Upper lobe of right lung (tissue), 1 donor: ENCODE data around the gene CCNL1. TPM values are rescaled to one million over a fixed set of nuclear protein-coding genes. Genes with fewer than 3 reads are reported as not detected.

ENCODE experiments used
- ATAC-seq: fragments of 200-7000 bp; cut with Tn5 transposase; one replicate; pipeline ENCODE4 v1.9.1; 2020; ENCODE audit warnings: mild to moderate bottlenecking, moderate library complexity
- DNase-seq: peaks from one replicate; pipeline ENCODE4 v3.0.0-alpha.2; 2020
- H3K27ac ChIP-seq: fragments of 200-600 bp; one replicate; pipeline ENCODE4 v1.8.0; 2022
- H3K27me3 ChIP-seq: fragments of 200-600 bp; one replicate; pipeline ENCODE4 v1.8.0; 2022; ENCODE audit warnings: mild to moderate bottlenecking
- H3K36me3 ChIP-seq: fragments of 200-600 bp; one replicate; pipeline ENCODE4 v1.8.0; 2022
- H3K4me1 ChIP-seq: fragments of 200-600 bp; one replicate; pipeline ENCODE4 v1.8.0; 2022
- H3K4me3 ChIP-seq: fragments of 200-600 bp; one replicate; pipeline ENCODE4 v1.8.0; 2022; ENCODE audit warnings: mild to moderate bottlenecking
- H3K9me3 ChIP-seq: fragments of 200-600 bp; one replicate; pipeline ENCODE4 v1.8.0; 2022
- intact Hi-C: fragments of 100-400 bp; cut with DNase I; formaldehyde crosslinking; loops from one replicate; pipeline ENCODE4 v1.11.0; 2022
- long read RNA-seq: library from polyadenylated mRNA; unstranded; transcript quantifications from one replicate; pipeline ENCODE4 v2.0.0, GENCODE V29; 2021
- total RNA-seq: library from RNA; stranded (reverse); fragmentation: NEBNext Ultra II Directional; extraction: Animal tissue kit (Norgen Biotek cat#: 25700); gene quantifications from one replicate; pipeline ENCODE4 v1.2.1, GENCODE V29; 2021
- TF ChIP-seq, protein P1 (sequence below): fragments of 200-600 bp; IDR thresholded peaks from one replicate; pipeline ENCODE4 v1.8.0; 2022; ENCODE audit warnings: antibody characterized with exemption
- donor health status: DM: no; HTN: yes; CAD: no; lungs with severe emphysema.

The CCNL1 gene
- total RNA-seq, result 140 TPM
- long read RNA-seq, full-length matches to known transcripts, result 23 of 107 reads
- long read RNA-seq, partial matches to known transcripts, result 9 of 107 reads
- long read RNA-seq, other reads (novel, unspliced or antisense), result 75 of 107 reads

DNA sequence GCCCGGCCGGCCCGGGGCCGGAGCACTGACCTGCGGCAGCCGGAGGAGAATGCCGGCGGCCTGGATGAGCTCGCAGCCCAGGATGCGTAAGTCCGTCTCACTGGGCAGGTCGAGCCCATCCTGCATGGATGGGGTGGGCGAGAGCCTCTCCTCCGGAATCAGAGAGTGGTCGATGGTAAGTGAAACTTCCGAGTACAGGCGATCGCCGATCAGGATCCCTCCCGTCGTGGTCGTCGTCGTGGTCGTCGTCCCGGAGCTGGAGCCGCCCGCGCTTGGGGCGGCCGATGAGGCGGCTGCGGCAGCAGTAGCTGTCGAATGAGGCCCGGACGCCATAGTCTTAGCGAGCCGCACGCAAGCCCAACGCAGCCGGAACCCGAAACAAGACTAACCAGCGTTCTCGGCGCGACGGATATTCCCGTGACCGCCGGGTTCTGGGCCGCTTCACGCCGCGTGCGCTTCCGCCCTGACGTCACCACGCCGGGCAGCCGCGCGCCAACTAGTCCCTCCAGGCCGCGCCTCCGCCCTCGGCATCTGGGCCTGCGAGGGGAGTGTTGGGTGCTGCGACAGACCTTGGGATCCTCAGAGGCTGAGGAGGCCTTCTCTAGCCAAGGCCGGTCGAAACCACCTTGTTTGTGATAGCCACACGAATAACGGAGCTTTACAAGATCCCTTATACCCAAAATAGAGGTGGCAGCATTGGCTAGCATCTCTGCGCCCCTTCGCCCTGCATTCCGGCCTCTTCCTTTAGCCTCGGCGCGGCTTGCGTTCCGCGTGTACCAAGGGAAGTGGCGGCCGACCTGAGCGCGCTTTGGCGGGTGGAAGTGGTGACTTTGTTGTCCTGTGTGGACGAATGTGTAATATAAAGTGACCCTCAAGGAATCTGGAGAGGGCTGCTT lies at the start of gene CCNL1:
CCNL1 (minus strand) TSS at position 386 of the 896 bp plus-strand sequence; CDS start at position 333, 53 bp downstream.
- ATAC-seq (peak; percentile 95), DNase-seq (peak; percentile 99)
- Histone ChIP-seq H3K36me3 (peaks cover 38% of the 10 kb centered on the region), H3K27ac (peak within 1 kb of the TSS; percentile 100), H3K9me3 (no peaks in the 10 kb centered on the region), H3K4me3 (peak within 1 kb of the TSS; percentile 94), H3K4me1 (peaks cover 49% of the 10 kb centered on the region), H3K27me3 (no peaks in the 10 kb centered on the region)
- intact Hi-C loops, result no loop called here
- TF ChIP-seq, protein P1, sequence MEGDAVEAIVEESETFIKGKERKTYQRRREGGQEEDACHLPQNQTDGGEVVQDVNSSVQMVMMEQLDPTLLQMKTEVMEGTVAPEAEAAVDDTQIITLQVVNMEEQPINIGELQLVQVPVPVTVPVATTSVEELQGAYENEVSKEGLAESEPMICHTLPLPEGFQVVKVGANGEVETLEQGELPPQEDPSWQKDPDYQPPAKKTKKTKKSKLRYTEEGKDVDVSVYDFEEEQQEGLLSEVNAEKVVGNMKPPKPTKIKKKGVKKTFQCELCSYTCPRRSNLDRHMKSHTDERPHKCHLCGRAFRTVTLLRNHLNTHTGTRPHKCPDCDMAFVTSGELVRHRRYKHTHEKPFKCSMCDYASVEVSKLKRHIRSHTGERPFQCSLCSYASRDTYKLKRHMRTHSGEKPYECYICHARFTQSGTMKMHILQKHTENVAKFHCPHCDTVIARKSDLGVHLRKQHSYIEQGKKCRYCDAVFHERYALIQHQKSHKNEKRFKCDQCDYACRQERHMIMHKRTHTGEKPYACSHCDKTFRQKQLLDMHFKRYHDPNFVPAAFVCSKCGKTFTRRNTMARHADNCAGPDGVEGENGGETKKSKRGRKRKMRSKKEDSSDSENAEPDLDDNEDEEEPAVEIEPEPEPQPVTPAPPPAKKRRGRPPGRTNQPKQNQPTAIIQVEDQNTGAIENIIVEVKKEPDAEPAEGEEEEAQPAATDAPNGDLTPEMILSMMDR, result no peak

DNA sequence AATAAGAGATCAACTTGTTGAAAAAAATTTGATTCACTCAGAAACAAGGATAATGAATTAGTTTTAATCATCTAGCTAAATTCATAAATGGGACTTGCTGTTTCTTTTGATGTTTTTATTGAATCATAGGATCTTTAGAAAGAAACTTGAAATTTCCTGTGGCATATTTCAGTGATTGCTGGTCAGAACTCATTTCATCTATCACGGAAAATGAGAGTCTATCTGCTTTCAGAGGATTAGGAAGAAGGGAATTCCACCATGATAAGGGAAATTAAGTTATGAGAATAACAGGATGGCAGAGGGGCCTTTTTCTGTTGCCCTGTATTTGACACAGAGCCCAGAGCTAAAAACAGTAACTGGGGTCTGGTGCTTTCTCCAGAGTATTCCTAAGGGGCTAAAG lies 44.9 kb upstream of the CCNL1 start:
- DNase-seq, result no peak
- no peak for ATAC-seq
- H3K27ac ChIP-seq, result no peak overlapping the region
- H3K4me3 ChIP-seq, result no peak overlapping the region
- TF ChIP-seq, protein P1, result no peak
- no peaks in the 10 kb centered on the region for H3K36me3 ChIP-seq
- no peaks in the 10 kb centered on the region for H3K4me1 ChIP-seq
- no peaks in the 10 kb centered on the region for H3K27me3 ChIP-seq
- intact Hi-C loops, result no loop called here
- H3K9me3 ChIP-seq, result no peaks in the 10 kb centered on the region

DNA sequence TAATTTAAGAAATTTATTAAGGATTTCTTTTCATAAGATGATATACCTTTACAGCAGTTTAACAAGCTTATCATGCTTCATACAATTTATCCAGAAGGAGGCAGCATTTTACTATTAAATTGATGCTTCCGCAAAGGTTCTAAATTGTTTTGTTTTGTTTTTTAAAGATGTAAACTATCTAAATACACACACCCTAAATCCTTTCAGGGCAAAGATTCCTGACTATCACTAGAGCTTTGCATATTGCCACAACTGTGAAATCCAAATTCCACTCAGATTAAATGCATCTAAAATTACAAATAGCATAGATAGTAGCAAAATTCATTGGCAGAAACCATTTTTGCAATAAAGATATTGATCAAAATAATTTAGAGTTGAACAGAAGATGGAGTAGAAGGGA lies 44.5 kb upstream of the CCNL1 start:
- no peaks in the 10 kb centered on the region for H3K36me3 ChIP-seq
- ATAC-seq (no peak), DNase-seq (no peak)
- no peaks in the 10 kb centered on the region for H3K4me1 ChIP-seq
- H3K27me3 ChIP-seq, result no peaks in the 10 kb centered on the region
- intact Hi-C loops, result no loop called here
- H3K4me3 ChIP-seq, result no peak overlapping the region
- TF ChIP-seq, protein P1, result peak; percentile 57
- H3K27ac ChIP-seq, result no peak overlapping the region
- H3K9me3 ChIP-seq, result no peaks in the 10 kb centered on the region

DNA sequence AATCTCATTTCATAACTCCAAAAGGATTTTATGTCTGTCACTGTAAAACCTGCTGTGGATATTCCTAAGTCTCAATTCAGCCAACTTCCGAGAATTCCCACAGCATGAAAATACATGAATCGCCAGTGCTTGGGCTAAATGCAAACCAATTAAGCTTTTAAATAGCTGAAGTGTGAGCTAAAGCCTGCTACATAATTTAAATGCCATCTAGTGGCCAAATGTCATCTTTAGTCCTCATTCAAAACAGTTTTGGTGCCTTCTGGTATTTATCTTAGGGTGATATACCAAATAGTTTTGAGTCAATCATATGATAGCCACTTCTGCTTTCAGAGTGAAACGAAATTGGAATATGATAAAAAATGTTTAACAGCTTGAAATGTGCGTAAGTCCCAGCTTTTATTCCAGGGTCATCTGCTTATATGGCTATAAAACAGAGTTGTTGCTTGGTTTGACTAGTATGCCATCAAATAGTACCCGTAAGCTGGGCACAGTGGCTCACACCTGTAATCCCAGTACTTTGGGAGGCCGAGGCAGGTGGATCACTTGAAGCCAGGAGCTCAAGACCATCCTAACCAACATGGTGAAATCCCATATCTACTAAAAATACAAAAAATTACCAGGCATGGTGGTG lies 41.8 kb upstream of the CCNL1 start:
- no peaks in the 10 kb centered on the region for H3K4me1 ChIP-seq
- no peak for DNase-seq
- no peak overlapping the region for H3K27ac ChIP-seq
- no peaks in the 10 kb centered on the region for H3K27me3 ChIP-seq
- no peaks in the 10 kb centered on the region for H3K9me3 ChIP-seq
- H3K36me3 ChIP-seq, result no peaks in the 10 kb centered on the region
- intact Hi-C loops, result no loop called here
- TF ChIP-seq, protein P1, result peak; percentile 33
- peak; percentile 60 for ATAC-seq
- H3K4me3 ChIP-seq, result no peak overlapping the region

DNA sequence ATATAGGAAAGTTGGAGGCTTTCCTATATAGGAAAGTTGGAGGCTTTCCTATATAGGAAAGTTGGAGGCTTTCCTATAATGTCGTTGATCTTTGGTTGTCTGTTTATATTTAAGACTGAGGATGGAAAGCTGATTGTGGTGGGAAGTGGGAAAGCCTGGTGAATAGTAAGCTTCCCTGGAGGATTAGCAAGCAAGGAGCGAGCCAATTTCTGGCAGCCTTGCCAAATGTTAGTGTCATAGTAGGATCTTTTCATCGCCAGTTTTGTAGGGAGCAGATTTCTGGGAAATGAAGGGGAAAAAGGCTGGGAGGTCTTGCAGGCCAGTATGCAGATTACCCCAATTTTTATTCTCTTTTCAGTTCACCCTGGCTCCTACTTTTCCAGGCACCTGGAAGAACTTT lies 39.9 kb upstream of the CCNL1 start:
- intact Hi-C loops, result no loop called here
- TF ChIP-seq, protein P1, result no peak
- H3K27me3 ChIP-seq, result no peaks in the 10 kb centered on the region
- no peaks in the 10 kb centered on the region for H3K9me3 ChIP-seq
- no peak overlapping the region for H3K4me3 ChIP-seq
- H3K4me1 ChIP-seq, result no peaks in the 10 kb centered on the region
- DNase-seq (no peak), ATAC-seq (no peak)
- H3K27ac ChIP-seq, result no peak overlapping the region
- H3K36me3 ChIP-seq, result no peaks in the 10 kb centered on the region
